ENCODE measurements around the gene ME3. TPM values are rescaled to one million over a fixed set of nuclear protein-coding genes. Genes with fewer than 3 reads are reported as not detected.
"Not testable (repeated sequence)": the region's sequence is repeated elsewhere in the genome, so short reads cannot be mapped to it uniquely, and the experiment has no call there.

The ME3 gene
- total and polyA plus RNA-seq, 2 experiments from 2014 or later = 7.5 to 10.9 TPM

- Histone ChIP-seq H3F3A (ENCODE audit: insufficient read depth) (peaks cover 28% of the 10 kb centered on the region), H3K27me3 (replicated peaks; ENCODE audit: insufficient read depth) (no peaks in the 10 kb centered on the region), H4K20me1 (ENCODE audit: insufficient read depth) (no peaks in the 10 kb centered on the region), H3K4me2 (ENCODE audit: unreplicated experiment) (peak overlapping the region; percentile 26), H3K4me3 (no peak overlapping the region), H3K36me3 (ENCODE audit: low read depth) (no peaks in the 10 kb centered on the region), H3K9ac (no peak overlapping the region), H3K79me2 (ENCODE audit: insufficient read depth) (no peaks in the 10 kb centered on the region), H3K4me1 (ENCODE audit: insufficient read depth) (peaks cover 69% of the 10 kb centered on the region), H3K27ac (peak overlapping the region; percentile 71), H3K9me2 (ENCODE audit: insufficient read depth) (no peaks in the 10 kb centered on the region), H3K9me3 (ENCODE audit: low read depth) (no peaks in the 10 kb centered on the region), H2AFZ (no peak overlapping the region)
- in situ Hi-C loops (cut with MboI) = no loop called here
- TF ChIP-seq EZH2phosphoT487 (IDR thresholded peaks at IDR 0.05; ENCODE audit: insufficient read depth, low read depth) = no peak
- TF ChIP-seq EZH2 (IDR thresholded peaks at IDR 0.05; ENCODE audit: insufficient read depth, poor library complexity, severe bottlenecking) = no peak
- 22 to 24% methylated on average over 4 of the region's 4 CpGs for WGBS, 2 experiments (ENCODE audit: low coverage in 1 of 2, low lambda C conversion rate in 2 of 2, missing lambda C conversion rate in 2 of 2)
- DNase-seq = peak; percentile 52
Measured at GRCh38 chr11:86623041-86623621, 49.3 kb downstream of the ME3 start.

GRCh38 chr11:86621854-86622253 lies 50.6 kb downstream of the ME3 start:
- Histone ChIP-seq H4K20me1 (ENCODE audit: insufficient read depth) (no peaks in the 10 kb centered on the region), H3K9me3 (ENCODE audit: low read depth) (no peaks in the 10 kb centered on the region), H3F3A (ENCODE audit: insufficient read depth) (peaks cover 24% of the 10 kb centered on the region), H3K4me1 (ENCODE audit: insufficient read depth) (peaks cover 57% of the 10 kb centered on the region), H3K4me3 (no peak overlapping the region), H2AFZ (peak overlapping the region; percentile 40; the same call in 1 of the 2 replicates), H3K79me2 (ENCODE audit: insufficient read depth) (no peaks in the 10 kb centered on the region), H3K27me3 (replicated peaks; ENCODE audit: insufficient read depth) (no peaks in the 10 kb centered on the region), H3K4me2 (ENCODE audit: unreplicated experiment) (peak overlapping the region; percentile 30), H3K9me2 (ENCODE audit: insufficient read depth) (no peaks in the 10 kb centered on the region), H3K27ac (peak overlapping the region; percentile 57), H3K36me3 (ENCODE audit: low read depth) (no peaks in the 10 kb centered on the region), H3K9ac (0 out of 2 replicates have a peak overlapping the region, but pooled peaks have one; percentile 29)
- no peak for DNase-seq
- 96 to 98% methylated on average over 3 of the region's 3 CpGs for WGBS, 2 experiments (ENCODE audit: low coverage in 1 of 2, low lambda C conversion rate in 2 of 2, missing lambda C conversion rate in 2 of 2)
- in situ Hi-C loops (cut with MboI) = no loop called here
- TF ChIP-seq EZH2 (IDR thresholded peaks at IDR 0.05; ENCODE audit: insufficient read depth, poor library complexity, severe bottlenecking) (no peak), EZH2phosphoT487 (IDR thresholded peaks at IDR 0.05; ENCODE audit: insufficient read depth, low read depth) (no peak)

GRCh38 chr11:86620891-86621521 lies 51.4 kb downstream of the ME3 start:
- H3K4me2 ChIP-seq (ENCODE audit: unreplicated experiment) = peak overlapping the region; percentile 30
- peak overlapping the region; percentile 40 for H2AFZ ChIP-seq
- no peaks in the 10 kb centered on the region for H3K79me2 ChIP-seq (ENCODE audit: insufficient read depth)

GRCh38 chr11:86619428-86619827 lies 53.0 kb downstream of the ME3 start:
- H3K27ac ChIP-seq; in situ Hi-C loops (cut with MboI); H3K4me3 ChIP-seq; H3K79me2 ChIP-seq (ENCODE audit: insufficient read depth); H3K9ac ChIP-seq; H3K9me2 ChIP-seq (ENCODE audit: insufficient read depth); H2AFZ ChIP-seq; H3K4me2 ChIP-seq (ENCODE audit: unreplicated experiment); H3K36me3 ChIP-seq (ENCODE audit: low read depth); DNase-seq; H3K27me3 ChIP-seq (replicated peaks; ENCODE audit: insufficient read depth); H4K20me1 ChIP-seq (ENCODE audit: insufficient read depth); H3K9me3 ChIP-seq (ENCODE audit: low read depth): not testable (repeated sequence)
- peaks cover 24% of the 10 kb centered on the region for H3F3A ChIP-seq (ENCODE audit: insufficient read depth)
- peaks cover 37% of the 10 kb centered on the region for H3K4me1 ChIP-seq (ENCODE audit: insufficient read depth)
- 96% methylated on average over 3 of the region's 3 CpGs for WGBS, 2 experiments (ENCODE audit: low coverage in 1 of 2, low lambda C conversion rate in 2 of 2, missing lambda C conversion rate in 2 of 2)

More at GRCh38 chr11:86620891-86621521, 51.4 kb downstream of the ME3 start:
- TF ChIP-seq EZH2phosphoT487 (IDR thresholded peaks at IDR 0.05; ENCODE audit: insufficient read depth, low read depth) (no peak), EZH2 (IDR thresholded peaks at IDR 0.05; ENCODE audit: insufficient read depth, poor library complexity, severe bottlenecking) (no peak)
- H3K9me2 ChIP-seq (ENCODE audit: insufficient read depth) = no peaks in the 10 kb centered on the region
- WGBS, 2 experiments (ENCODE audit: low coverage in 1 of 2, low lambda C conversion rate in 2 of 2, missing lambda C conversion rate in 2 of 2) = 13 to 19% methylated on average over 2 of the region's 2 CpGs
- no peaks in the 10 kb centered on the region for H3K27me3 ChIP-seq (replicated peaks; ENCODE audit: insufficient read depth)
- peak overlapping the region; percentile 57 for H3K27ac ChIP-seq
- no peaks in the 10 kb centered on the region for H4K20me1 ChIP-seq (ENCODE audit: insufficient read depth)
- no peaks in the 10 kb centered on the region for H3K9me3 ChIP-seq (ENCODE audit: low read depth)
- in situ Hi-C loops (cut with MboI) = no loop called here
- H3K9ac ChIP-seq = 0 out of 2 replicates have a peak overlapping the region, but pooled peaks have one; percentile 29
- DNase-seq = peak; percentile 57
- H3K36me3 ChIP-seq (ENCODE audit: low read depth) = no peaks in the 10 kb centered on the region
- H3K4me3 ChIP-seq = no peak overlapping the region
- H3K4me1 ChIP-seq (ENCODE audit: insufficient read depth) = peaks cover 51% of the 10 kb centered on the region
- H3F3A ChIP-seq (ENCODE audit: insufficient read depth) = peaks cover 24% of the 10 kb centered on the region

Measured in GM23248 (cell line).